Measurements from ENCODE around the gene KCNMA1. TPM values are rescaled to one million over a fixed set of nuclear protein-coding genes. Genes with fewer than 3 reads are reported as not detected.

KCNMA1 gene
- total RNA-seq, 1 experiment from 2014 or later, result 143 TPM

GRCh38 chr10:76973091-76974016 is 664.3 kb downstream of the KCNMA1 start:
- Histone ChIP-seq H3K27me3 (ENCODE audit: low read length) (no peaks in the 10 kb centered on the region), H3K9me2 (replicated peaks; ENCODE audit: low read length) (no peaks in the 10 kb centered on the region), H3F3A (ENCODE audit: low read length, unreplicated experiment) (no peaks in the 10 kb centered on the region), H3K9ac (ENCODE audit: low read length) (no peak overlapping the region), H2AFZ (ENCODE audit: low read length) (no peak overlapping the region), H3K79me2 (ENCODE audit: low read length) (no peaks in the 10 kb centered on the region), H3K36me3 (ENCODE audit: low read depth, low read length) (no peaks in the 10 kb centered on the region), H3K4me3 (ENCODE audit: low read length) (no peak overlapping the region), H4K20me1 (ENCODE audit: low read length) (peaks cover 10% of the 10 kb centered on the region; the same call in 1 of the 2 replicates), H3K9me3 (ENCODE audit: low read length) (no peaks in the 10 kb centered on the region), H3K4me2 (ENCODE audit: low read length) (peak overlapping the region; percentile 32), H3K27ac (ENCODE audit: low read length) (0 out of 2 replicates have a peak overlapping the region, but pooled peaks have one; percentile 1), H3K4me1 (ENCODE audit: insufficient read depth, low read length) (peaks cover 22% of the 10 kb centered on the region)
- ChIA-PET POLR2A (ENCODE audit: unreplicated experiment) (interaction anchor here (0.6 to 1.5 kb wide), 2 partner anchors 10 to 13 kb away, joined by 14 to 23 read pairs; no protein-coding TSS in a partner anchor), CTCF (interaction anchor here (0.6 to 1.1 kb wide), 2 partner anchors 10 to 323 kb away, joined by 3 to 13 read pairs; no protein-coding TSS in a partner anchor)
- intact Hi-C loops (cut with micrococcal nuclease), result loop anchor here (1.0 to 5.0 kb wide), 9 partner anchors 10 to 781 kb away; no protein-coding TSS in a partner anchor
- ATAC-seq, result peak; percentile 80
- DNase-seq, result no peak
- no TSS peak for BruUV-seq (replicated peaks)
- TF ChIP-seq EZH2 (IDR thresholded peaks at IDR 0.05; ENCODE audit: low read length, unreplicated experiment) (no peak), EZH2phosphoT487 (IDR thresholded peaks at IDR 0.05; ENCODE audit: borderline replicate concordance, low read length) (no peak), CTCF (conservative IDR thresholded peaks at IDR 0.05; ENCODE audit: low read depth, low read length) (no peak)

DNA sequence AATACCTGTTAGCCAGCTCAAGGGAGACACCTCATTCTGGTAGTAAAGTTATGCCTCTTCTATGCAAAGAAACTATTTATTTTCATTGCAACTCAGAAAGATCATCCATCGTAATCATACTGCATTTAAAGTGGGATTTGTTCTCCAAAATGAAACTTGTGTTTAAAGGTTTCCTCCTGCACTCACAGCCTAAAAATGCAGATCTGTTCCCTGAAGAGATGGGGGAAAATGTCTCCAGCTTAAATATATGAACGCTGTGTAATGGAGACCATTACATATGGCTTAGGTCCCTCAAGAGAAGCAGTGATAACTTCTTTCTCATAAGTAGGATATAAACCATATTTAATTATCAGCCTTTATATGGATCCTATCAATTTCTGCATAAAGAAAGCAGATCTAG is 665.1 kb downstream of the KCNMA1 start:
- no peaks in the 10 kb centered on the region for H3K79me2 ChIP-seq (ENCODE audit: low read length)
- POLR2A ChIA-PET (ENCODE audit: unreplicated experiment), result interaction anchor here (0.6 kb wide), 1 partner anchor 12 kb away, joined by 23 read pairs; no protein-coding TSS in a partner anchor
- H3K9me2 ChIP-seq (replicated peaks; ENCODE audit: low read length), result no peaks in the 10 kb centered on the region
- H3K4me1 ChIP-seq (ENCODE audit: insufficient read depth, low read length), result peaks cover 22% of the 10 kb centered on the region
- H2AFZ ChIP-seq (ENCODE audit: low read length), result no peak overlapping the region
- no peaks in the 10 kb centered on the region for H3K36me3 ChIP-seq (ENCODE audit: low read depth, low read length)
- no peak overlapping the region for H3K9ac ChIP-seq (ENCODE audit: low read length)
- no peak overlapping the region for H3K4me3 ChIP-seq (ENCODE audit: low read length)
- ATAC-seq, result no peak
- TF ChIP-seq EZH2phosphoT487 (IDR thresholded peaks at IDR 0.05; ENCODE audit: borderline replicate concordance, low read length) (no peak), CTCF (conservative IDR thresholded peaks at IDR 0.05; ENCODE audit: low read depth, low read length) (no peak), EZH2 (IDR thresholded peaks at IDR 0.05; ENCODE audit: low read length, unreplicated experiment) (no peak)
- no TSS peak for BruUV-seq (replicated peaks)
- no peak overlapping the region for H3K4me2 ChIP-seq (ENCODE audit: low read length)
- H3F3A ChIP-seq (ENCODE audit: low read length, unreplicated experiment), result no peaks in the 10 kb centered on the region
- CTCF ChIA-PET, result no interaction called here
- no peaks in the 10 kb centered on the region for H3K9me3 ChIP-seq (ENCODE audit: low read length)
- no peak for DNase-seq
- intact Hi-C loops (cut with micrococcal nuclease), result loop anchor here (5.0 kb wide), 6 partner anchors 35 to 780 kb away; no protein-coding TSS in a partner anchor
- peaks cover 10% of the 10 kb centered on the region; the same call in 1 of the 2 replicates for H4K20me1 ChIP-seq (ENCODE audit: low read length)
- no peak overlapping the region for H3K27ac ChIP-seq (ENCODE audit: low read length)
- no peaks in the 10 kb centered on the region for H3K27me3 ChIP-seq (ENCODE audit: low read length)

All from PC-3 (cell line).